Measurements from ENCODE around the gene LRRC36. TPM values are rescaled to one million over a fixed set of nuclear protein-coding genes. Genes with fewer than 3 reads are reported as not detected.

Gene LRRC36
- total RNA-seq, 1 donor from 2014 or later: 1.4 TPM

DNA sequence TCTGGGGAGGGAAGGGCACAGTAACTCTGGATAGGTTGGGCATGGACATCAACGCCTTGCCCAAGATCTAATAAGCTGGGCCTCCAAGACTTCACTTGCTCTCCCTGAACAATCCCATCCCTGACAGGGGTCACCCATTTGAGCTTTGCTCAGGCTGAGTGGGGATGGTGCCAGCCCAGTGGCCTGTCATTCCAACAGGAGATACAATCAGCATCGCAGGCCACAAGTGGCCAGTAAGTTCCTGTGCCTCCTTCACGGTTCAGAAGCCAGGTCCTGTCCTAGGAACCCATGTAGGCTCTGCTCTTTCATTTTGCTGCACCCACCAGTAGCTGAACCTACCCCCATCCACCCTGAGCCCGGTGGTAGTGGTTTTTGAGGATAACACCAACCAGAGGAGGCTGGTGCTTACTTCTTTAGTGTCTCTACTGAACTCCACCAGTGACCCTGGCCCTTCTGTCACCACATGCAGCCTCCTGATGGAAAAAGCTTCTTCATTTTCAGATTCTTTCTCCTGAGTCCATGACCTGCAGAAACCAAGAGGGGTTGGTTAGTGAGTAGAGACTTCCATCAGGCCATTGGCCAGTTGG is 32.4 kb upstream of the LRRC36 start:
- DNase-seq: no peak

DNA sequence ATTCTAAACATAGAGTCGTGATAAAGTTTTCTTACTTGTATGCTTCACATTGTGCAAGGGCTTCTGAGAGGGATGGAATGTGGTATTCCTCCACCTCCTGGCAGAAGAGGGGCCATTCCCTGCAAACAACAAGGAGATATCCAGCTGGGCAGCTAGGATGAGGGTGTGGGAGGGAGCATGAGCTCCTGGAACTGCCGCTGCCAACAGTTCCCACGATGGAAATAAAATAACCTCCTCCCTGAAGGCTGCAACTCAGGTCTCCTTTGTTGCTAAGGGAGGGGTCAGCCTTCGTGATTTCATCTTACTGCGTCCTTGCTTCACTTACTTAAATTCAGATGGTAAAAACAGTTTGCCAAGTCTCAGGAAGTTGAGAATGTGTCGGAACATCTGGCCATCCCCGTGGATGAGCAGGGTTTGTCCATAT is 31.7 kb upstream of the LRRC36 start:
- DNase-seq: no peak

DNA sequence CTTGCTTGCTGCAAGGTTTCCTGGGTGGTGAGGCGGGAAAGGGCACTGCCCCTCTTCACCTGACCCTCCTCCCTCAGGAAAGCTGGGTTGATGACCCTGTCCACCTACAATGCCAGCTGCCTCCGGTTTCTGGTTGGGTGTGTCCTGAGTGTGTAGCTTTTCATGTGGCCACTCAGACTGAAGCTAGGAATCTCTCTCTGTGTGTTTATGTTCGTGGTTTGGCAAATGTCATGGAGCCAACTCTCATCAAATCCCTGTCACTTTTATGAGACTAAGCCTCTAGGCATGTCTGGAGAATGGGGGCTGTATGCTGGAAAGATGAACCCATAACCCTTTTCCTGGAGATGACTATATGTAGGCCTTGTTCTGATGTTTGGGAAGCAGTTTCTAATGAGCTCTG is 30.2 kb upstream of the LRRC36 start:
- DNase-seq: no peak

DNA sequence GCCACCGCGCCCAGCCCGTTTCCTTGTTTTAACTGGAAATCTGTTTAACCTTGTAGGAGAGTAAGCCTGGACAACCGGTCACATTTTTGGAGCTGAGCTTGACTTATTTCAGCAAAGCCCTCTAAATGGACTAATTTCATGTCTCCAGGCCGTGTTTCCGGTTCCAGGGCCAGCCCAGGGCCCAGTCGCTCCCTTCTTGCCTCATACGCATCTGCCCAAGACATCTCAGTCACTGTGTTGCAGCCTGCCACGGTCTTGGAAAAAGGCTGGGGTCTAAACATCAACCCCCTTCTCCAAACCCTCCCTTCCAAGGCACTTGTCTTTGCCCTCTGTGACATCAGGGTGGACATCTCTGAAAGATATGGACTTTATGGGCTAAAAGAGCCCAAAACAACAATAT is 28.3 kb upstream of the LRRC36 start:
- no peak for DNase-seq

DNA sequence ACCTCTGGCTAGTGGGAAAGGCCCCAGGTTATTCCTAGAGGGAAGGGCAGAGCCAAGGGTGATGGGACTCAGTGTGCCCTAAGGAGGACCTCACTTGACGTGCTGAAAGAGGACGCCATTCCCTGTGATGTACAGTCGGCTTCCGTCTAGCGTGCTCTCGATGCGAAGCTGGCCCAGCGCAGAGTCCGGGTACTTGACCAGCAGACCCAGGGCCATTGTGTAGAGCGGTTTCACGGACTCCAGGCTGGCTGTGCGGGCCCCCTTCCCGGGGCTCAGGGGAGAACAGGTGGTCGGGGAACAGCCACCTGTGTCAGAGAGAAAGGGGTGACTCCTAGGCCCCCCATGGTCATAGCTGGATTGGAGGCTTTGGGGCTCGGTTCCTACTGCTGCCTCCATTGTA is 27.3 kb upstream of the LRRC36 start:
- no peak for DNase-seq

DNA sequence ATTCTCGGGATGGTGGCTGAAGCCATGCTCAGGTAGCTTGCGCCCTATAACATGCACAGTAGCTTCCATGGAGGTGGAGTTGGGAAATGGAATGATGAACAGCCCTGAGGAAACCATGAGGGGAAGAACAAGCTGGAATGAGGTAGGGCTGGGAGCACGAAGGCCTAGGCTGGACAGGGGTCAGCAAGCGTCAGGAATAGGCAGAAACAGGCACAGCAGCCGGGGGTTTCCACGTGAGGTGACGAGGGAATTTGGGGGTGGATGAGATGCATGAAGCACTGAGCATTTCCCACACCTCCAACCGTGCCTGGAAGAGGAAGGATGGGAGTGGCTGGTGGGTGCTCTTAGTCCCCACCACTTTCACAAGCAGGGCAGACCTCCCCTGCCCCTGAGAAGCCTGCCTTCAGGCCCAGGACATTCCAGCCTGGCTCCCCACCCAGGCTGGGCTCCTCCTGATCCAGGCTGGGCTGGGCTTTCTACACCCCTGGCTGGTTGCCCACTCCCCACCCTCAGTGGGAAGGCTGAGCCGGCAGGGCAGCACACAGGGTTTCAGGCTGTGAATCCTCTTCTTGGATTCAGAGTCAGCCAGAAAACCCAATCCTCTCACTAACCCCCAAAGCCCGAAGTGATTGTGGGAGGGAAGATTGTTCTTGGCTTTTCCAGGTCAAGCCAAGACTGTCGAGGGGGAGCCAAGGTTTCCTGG is 25.4 kb upstream of the LRRC36 start:
- DNase-seq: no peak

DNA sequence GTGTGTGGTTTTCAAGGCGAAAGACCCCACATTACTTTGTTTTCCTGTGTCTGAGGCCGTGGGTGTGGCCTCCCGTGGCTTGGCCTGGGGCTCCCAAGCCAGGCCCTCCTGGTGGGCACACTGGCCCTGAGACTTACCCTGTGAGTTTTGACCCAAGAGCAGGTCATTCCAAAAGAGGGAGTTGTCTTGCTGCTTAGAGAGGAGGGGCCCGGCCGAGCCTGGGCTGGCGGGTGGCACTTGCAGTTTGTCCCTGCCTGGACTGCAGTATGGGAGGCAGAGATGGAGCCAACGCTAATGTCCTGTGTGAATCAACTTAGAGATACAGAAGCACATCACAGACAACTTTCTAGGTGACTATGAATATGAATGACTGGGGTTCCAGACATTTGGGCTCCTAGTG is 24.5 kb upstream of the LRRC36 start:
- DNase-seq: no peak

DNA sequence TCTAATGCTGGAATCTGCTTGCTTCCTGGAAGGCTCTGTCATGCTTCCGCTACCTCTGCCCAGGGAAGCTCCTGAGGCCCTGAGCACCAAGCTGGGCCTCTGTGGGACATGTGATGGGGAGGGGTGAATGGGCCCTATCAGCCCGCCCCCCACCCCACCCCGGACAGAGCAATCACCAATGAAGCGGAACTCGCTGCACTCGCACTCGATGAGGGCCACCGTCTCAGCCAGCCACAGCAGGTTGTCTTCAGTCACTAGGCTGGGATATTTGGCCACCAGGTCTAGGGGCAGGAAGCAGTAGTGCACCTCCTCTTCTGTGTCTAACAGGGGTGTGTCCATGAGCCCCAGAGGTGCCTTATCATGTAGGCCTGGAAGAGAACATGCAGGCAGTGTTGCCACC is 23.6 kb upstream of the LRRC36 start:
- no peak for DNase-seq

DNA sequence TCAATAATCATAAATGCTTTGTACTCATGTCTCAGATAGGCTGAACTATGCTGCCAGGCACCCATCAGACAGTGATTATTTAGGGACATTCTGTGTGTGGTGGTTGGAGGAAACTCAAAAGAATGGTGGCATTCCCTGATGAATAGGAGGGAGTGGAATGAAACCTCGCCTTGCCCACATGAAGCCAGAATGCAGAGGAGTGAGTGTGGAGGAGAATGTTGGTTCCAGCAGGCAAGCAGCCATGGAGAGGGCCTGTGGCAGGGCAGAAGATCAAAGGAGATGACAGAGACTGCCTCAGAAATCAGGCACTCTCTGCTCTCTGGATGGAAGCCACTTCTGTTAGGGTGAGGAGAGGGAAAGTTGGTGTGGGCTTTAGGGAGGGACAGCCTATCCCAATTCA is 22.6 kb upstream of the LRRC36 start:
- no peak for DNase-seq

DNA sequence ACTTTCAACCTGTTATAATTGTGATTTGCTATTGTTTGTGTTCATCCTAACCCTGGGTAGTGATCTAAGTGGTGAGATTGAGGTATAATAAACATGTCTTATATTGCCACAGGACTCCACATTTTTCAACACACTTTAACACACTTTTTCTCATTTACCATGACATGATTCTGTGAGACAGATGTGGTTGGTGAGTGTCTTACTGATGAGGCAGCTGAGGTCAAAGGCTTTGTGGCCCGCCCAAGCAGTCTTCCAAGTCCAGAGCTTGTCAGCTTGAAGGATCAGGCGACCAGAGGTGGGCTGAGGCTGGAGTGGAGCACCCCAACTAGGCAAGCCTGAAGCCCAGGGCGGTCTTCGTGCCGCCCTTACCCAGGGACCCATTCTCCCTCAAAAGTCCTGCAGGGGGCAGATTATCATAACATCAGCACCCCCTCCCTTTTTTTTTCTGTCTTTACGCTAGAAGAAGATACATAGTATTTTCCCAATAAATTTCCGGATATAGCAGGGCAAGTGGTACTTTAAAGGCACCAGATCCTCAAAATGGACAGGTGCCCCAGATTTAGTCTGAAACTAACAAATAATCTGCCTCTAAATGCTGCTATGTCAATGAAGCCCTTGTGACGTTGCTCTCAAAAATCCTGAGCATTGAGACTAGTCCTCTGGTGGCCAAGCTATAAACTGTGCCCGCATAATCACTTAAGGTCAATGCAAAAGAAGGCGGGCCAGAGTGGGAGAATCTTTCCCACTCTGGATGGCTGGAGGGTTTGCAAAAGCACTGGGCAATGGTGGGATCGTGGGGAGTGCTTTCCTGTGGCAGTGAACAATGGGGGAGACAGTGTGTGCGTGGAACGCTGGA is 21.2 kb upstream of the LRRC36 start:
- DNase-seq: no peak

DNA sequence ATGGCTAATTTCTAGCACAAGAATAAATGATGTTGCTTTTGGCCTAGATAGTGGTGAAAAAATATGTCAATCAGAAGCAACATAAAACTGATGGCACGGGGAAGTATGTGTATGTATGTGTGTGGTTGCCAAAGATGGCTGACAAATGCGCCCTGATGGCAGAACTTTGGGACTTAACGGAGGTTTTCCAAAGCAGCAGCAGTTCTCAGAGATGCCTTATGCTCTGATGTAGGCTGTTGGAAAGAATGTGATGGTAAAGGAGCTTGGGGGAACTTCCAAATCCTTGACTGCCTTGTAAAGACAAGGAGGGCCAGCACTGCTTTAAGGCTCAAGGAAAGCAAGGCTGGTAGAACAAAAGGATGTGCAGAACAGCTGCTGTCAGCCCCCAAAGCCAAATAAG is 16.1 kb upstream of the LRRC36 start:
- DNase-seq: no peak

DNA sequence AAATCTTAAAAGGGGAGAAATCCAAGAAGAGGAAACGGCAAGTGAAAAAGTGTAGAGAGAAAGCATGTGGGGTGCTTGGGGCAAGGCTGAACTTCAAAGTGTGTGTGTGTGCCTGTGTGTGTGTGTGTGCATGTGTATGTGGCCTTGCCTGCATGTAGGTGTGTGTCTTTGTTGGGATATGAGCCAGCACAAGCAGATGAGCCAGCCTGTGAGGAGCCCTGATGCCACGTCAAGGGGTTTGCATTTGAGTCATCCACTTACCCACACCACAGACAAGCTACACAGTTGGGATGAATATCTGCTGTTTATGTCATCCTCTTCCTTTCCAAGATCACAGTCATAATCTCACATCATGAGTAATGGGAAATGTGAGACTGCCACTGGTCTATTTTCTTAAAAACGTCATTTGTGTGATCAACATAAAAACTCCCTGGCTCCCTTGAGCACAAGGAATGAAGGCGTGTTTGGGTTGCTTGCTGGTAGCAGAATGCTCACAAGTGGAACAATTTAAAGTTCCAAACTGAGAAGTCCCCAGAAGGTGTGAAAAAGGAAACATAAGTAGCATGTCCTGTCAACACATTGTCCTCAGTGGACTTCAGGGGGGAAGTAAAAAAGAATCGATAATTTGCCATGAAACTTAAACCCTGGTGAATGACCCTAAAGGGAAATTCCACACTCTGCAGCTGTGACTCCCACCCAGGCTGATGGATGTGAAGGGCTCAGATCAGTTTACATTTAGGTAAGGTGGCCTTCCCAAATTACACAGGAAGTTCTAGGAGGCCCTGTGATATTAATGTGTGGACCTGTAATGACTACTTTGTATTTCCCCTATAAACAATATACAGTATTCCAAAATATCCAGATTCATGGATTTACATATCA is 14.8 kb upstream of the LRRC36 start:
- DNase-seq: peak; percentile 31

DNA sequence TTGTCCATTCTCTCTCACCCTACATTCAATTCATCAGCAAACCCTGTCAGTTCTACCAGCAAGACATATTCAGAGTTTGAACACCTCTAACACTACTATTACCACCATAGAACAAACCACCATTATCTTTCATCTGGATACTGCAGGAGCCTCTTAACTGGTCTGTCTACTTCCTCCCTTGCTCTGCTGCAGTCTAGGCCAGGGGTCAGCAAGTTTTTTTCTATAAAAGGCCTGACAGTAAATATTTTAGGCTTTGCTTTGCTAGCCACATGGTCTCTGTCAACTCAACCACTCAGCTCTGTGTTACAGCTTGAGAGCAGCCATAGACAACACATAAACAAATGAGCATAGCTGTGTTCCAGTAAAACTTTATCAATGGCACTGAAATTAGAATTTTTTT is 13.9 kb upstream of the LRRC36 start:
- no peak for DNase-seq

DNA sequence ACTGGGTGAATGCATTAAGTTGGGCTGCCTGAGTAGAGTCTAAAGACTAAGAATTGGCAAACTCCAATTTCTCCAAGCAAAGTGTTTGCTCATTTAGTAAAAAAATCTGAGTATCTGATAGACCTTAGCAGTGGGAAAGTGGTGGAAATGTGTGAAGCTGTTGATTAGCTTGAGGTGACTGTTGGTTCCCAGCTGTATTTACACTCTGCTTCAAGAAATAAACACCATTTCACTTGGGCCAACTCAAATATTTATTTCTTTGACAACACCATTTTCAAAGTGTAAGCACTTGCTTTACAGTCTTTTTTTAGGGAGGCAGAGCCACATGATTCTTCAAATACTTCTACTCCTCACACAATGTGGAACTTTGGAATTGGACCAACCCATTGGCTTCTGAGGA is 8.8 kb upstream of the LRRC36 start:
- no peak for DNase-seq

DNA sequence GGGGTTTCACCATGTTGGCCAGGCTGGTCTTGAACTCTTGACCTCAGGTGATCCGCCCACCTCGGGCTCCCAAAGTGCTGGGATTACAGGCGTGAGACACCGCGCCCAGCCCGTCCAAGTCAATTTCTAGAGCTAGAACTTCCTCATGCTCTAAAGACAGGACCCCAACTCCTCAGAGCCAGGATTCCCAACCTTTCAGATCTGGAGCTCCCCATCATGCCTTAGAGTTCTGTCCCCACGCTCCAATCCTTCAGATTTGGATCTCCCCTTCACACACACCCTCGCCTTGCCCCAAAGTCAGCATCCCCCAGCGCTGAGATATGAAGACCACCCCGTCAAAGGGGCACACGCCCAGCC is 522 bp upstream of the LRRC36 start:
- DNase-seq: no peak

DNA sequence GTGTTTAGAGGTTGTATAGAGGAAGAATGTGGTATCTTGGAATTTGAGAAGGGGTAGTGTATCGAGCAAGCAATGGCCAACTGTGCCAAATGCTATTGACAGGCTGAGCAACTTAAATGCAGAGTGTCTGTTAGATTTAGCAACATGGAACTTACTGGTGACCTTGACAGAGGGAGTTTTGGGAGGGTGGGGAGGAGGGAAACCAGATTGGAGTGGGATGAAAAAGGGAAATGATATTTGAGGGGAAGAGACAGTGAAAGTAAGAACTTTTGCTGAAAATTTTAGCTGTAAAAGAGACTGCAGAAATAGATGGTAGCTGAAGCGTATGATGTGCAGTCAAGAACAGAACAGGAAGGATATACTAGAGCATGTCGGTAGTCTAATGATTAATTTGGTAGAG is 1.1 kb downstream of the LRRC36 start:
- DNase-seq: no peak

DNA sequence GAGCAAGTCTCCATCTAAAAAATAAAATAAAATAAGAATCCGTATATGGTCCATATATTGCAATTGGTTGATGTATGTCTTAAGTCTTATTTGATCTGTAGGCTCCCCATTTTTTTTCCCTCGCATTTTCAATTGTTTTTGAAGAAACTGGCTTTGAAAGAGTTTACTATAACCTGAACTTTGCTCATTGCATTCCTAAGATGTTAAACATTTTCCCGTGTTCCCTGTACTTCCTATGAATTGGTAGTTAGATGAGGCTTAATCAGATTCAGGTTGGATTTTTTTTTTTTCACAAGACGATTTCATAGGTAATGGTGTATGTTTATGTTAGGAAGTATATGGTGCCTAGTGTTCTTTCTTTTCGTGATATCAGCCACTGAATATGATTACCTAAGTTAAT is 3.3 kb downstream of the LRRC36 start:
- DNase-seq: no peak

DNA sequence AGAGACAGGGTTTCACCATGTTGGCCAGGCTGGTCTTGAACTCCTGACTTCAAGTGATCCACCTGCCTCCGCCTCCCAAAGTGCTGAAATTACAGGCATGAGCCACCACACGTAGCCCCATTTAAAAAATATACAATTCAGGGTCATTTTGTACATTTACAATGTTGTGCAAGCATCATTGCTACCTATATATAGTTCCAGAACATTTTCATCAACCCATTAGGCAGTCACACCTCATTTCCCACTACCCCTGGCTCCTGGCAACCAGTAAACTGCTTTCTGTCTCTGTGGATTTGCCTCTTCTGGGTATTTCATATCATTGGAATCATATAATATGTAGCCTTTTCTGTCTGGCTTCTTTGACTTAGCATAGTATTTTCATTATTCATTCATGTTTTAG is 6.7 kb downstream of the LRRC36 start:
- no peak for DNase-seq

DNA sequence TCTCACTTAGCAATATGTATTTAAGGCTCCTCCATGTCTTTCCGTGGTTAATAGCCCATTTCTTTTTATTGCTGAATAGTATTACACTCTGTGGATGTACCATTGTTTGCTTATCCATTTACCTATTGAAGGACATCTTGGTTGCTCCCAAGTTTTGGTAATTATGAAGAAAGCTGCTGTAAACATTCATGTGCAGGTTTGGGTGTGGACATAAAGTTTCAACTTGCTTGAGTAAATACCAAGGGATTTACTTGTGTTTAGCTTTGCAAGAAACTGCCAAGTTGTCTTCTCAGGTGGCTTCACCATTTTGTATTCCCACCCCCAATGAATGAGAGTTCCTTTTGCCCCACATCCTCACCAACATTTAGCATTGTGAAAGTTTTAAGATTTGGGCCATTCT is 9.5 kb downstream of the LRRC36 start:
- no peak for DNase-seq

DNA sequence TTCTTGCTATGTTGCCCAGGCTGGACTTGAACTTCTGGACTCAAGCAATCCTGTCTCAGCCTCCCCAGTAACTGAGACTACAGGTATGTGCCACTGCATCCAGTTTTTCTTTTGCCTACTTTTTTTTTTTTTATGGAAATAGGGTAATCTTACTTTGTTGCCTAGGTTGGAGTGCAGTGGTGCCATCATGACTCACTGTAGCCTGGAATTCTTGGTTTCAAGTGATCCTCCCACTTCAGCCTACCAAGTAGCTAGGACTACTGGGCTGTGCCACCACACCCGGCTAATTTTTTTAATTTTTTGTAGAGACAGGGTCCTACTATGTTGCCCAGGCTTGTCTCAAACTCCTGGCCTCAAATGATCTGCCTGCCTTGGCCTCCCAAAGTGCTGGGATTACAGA is 10.0 kb downstream of the LRRC36 start:
- DNase-seq: no peak

DNA sequence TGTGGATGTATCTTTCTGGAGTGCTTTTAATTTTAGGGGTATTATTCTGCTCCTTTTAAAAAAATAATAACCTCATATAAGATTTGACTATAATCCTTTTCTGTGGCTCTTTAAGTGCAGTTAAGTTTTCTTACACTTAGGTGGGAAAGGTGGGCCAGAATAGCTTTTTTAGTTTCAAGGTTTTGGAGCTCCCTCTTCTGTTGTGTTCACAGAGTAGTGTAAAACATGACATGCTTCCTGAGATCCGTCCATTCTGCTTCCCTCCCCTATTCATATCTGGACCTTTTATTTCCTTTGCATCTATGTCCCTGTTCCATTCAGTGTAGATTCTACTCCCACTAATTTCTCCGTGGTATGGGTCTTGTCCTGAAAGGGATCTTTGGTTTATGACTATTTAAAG is 12.8 kb downstream of the LRRC36 start:
- DNase-seq: no peak

DNA sequence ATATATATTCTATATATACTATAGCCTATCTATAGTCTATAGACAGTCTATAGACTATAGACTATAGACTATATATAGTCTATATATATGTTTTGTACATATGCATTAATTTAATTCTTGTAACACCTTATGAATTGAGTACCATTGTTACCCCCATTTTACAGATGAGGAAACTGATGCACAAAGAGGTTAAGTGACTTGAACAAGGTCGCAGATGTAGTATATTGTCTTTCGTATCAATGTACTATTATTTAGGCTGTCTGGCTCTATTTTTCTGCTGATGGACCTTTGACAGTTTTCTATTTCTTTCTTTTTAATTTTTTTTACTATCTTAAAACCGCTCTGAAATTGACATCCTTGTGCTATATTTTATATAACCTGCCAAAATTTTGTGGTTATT is 14.6 kb downstream of the LRRC36 start:
- no peak for DNase-seq

DNA sequence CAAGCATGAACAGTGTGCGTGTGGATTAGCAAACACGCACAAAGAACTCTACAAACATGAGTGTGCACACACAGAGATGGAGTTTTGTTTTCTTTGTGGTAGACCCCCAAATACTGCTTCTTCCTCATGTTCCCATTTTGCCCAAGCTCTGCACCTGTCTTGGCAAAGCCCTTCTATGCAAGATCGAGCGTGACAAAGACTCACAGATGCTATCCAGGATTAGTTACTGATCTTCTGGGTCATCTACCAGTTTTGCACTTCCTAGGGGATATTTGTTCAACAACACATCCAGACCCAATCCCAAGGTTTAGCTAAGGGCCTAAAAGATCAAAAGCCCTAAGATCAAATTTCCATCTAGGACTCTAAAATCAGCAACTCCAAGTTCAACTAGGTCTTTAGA is 16.0 kb downstream of the LRRC36 start:
- no peak for DNase-seq

All from occipital lobe (tissue), 2 donors.